ENCODE measurements around the gene MAGI2.

GRCh38 chr7:79096361-79096805 lies 357.1 kb downstream of the MAGI2 start:
- TF ChIP-seq CTCF (IDR thresholded peaks at IDR 0.05; ENCODE audit: borderline replicate concordance, extremely low read depth, low read length, poor library complexity, severe bottlenecking) = no peak
- TF ChIP-seq EZH2 (IDR thresholded peaks at IDR 0.05; ENCODE audit: borderline replicate concordance, low read depth, low read length, severe bottlenecking) = no peak

Measured in DND-41 (cell line).